Coronary artery (tissue), 2 donors: ENCODE measurements around the gene DERL3.
A peak's percentile ranks its signal among the peaks of the same experiment; 100 is the strongest.

Source experiments
- DNase-seq: peaks from one replicate; pipeline ENCODE4 v3.0.0-alpha.2; 2017; ENCODE audit warnings: low spot score
- H3K27ac ChIP-seq, 2 donors: fragments of 200-600 bp; sonication (generic); one replicate each; pipeline ENCODE4 v1.5.1; 2016 to 2019
- H3K4me3 ChIP-seq: fragments of 200-600 bp; sonication (generic); 2 replicates; pipeline ENCODE4 v1.5.1; 2016; ENCODE audit warnings: mild to moderate bottlenecking, moderate library complexity
- CTCF ChIP-seq: fragments of 200-600 bp; sonication (generic); IDR thresholded peaks from one replicate; pipeline ENCODE4 v1.5.1; 2019; ENCODE audit warnings: antibody characterized with exemption

Gene DERL3

DNA sequence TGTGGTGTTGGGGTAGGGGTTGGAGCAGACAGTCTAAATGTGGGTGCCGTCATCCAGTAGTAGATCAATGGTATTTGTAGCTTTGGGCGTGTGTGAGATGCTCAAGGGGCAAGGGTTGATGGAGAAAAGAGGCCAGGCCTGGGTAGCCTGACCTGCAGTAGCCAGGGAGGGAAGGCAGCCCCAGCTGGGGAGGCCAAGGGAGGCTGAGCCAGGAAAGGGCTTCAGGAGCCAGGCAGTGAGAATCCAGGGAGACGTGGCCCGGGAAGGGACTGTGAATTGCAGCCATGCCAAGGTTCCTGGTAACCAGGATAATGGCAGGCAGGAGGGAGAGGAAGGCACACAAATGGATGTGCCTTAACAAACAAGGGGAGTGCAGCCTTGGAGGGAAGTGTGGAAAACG, 2.5 kb upstream of the DERL3 start:
- no peak for DNase-seq
- H3K4me3 ChIP-seq = no peak overlapping the region
- TF ChIP-seq CTCF = no peak
- H3K27ac ChIP-seq = no peak overlapping the region

DNA sequence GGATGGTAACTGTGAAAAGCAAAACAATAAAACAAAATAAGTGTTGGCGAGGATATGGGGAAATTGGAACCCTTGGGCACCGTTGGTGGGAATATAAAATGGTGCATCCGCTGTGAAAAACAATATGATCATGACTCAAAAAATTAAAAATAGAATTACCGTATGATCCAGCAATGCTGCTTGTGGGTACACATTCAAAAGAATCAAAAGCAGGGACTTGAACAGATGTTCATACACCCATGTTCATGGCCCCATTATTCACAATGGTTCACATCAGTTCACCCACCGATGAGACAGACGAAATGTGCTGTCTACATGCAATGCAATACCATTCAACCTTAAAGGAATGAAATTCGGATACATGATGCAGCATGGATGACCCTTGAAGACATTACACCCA, 1.2 kb upstream of the DERL3 start:
- Histone ChIP-seq H3K27ac (no peak overlapping the region), H3K4me3 (no peak overlapping the region)
- DNase-seq = no peak
- no peak for TF ChIP-seq CTCF

GRCh38 chr22:23837911-23838680, 710 bp downstream of the DERL3 start:
- Histone ChIP-seq H3K27ac (no peak overlapping the region), H3K4me3 (peak overlapping the region; percentile 79)
- DNase-seq = no peak
- TF ChIP-seq CTCF = no peak

DNA sequence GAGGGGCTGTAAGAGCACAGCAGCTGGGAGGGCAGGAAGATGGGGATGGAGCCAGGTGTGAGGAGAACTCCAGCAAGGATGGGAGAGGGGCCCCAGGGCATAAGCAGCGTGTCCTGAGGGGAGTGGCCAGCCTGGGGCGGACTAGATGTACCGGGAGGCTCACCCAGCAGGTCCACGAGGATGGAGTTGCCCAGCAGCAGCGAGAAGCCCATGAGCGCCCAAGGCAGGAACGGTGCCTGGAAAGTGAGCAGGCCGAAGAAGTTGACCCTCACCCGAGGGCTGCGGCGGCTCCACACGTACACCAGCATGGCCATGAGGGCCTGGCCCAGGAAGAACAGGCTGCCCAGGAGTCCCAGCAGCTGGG, 1.3 kb downstream of the DERL3 start:
- TF ChIP-seq CTCF = no peak
- Histone ChIP-seq H3K4me3 (no peak overlapping the region), H3K27ac (no peak overlapping the region)
- DNase-seq = no peak

- Histone ChIP-seq H3K4me3 (no peak overlapping the region), H3K27ac (no peak overlapping the region)
- DNase-seq = no peak
Measured at GRCh38 chr22:23836692-23837495, 1.9 kb downstream of the DERL3 start.

GRCh38 chr22:23836281-23836680, 2.5 kb downstream of the DERL3 start:
- TF ChIP-seq CTCF = no peak
- Histone ChIP-seq H3K27ac (peak overlapping the region in 1 of 2 donors; percentile 50), H3K4me3 (no peak overlapping the region)
- DNase-seq = no peak

More at GRCh38 chr22:23836692-23837495, 1.9 kb downstream of the DERL3 start:
- TF ChIP-seq CTCF = no peak
